K562 (cell line): Measurements from ENCODE around the gene NEURL1B. TPM values are rescaled to one million over a fixed set of nuclear protein-coding genes. Genes with fewer than 3 reads are reported as not detected.

Experiments used
- polyA plus RNA-seq, 8 experiments: library from polyadenylated mRNA; depleted of rRNA in 4 of 8; stranded (reverse) in 5 of 8; unstranded in 3 of 8; fragments of >200 nt; fragmentation: Nextera tagmentation in 2 of 8; fragmentation: Illumina TruSeq in 1 of 8; extraction: Ambion mirVana in 2 of 8; extraction: Trizol in 1 of 8; gene quantifications; 2 replicates each; pipeline versions ENCODE4 v1.2.1 to v1.2.3, GENCODE V29; 2011 to 2014; ENCODE audit warnings: inconsistent platforms in 1 of 8, missing spikeins in 1 of 8
- total RNA-seq, 7 experiments: library from RNA; depleted of rRNA in 6 of 7; stranded (reverse); fragments of >200 nt in 6 of 7; fragmentation: Illumina TruSeq in 2 of 7; extraction: Trizol in 2 of 7; gene quantifications; 2 replicates each; pipeline versions ENCODE4 v1.2.1 to v1.2.3, GENCODE V29; 2011 to 2021; ENCODE audit warnings: low replicate concordance in 1 of 7
- TF ChIP-seq, protein P1 (sequence below), 2 experiments: fragments of 450-650 bp; formaldehyde crosslinking in 1 of 2; IDR thresholded peaks; 2 replicates each; pipeline versions ENCODE4 v1.4.0 to v1.6.1; 2014 to 2020; ENCODE audit warnings: mild to moderate bottlenecking in 2 of 2, borderline replicate concordance in 1 of 2, low read depth in 1 of 2

Gene NEURL1B
- total and polyA plus RNA-seq, 9 of the 15 experiments (the other 6 are each of a cell fraction or from before 2014, with no cell fraction given), result 0.04 TPM; not detected in 8

- TF ChIP-seq, protein P1, sequence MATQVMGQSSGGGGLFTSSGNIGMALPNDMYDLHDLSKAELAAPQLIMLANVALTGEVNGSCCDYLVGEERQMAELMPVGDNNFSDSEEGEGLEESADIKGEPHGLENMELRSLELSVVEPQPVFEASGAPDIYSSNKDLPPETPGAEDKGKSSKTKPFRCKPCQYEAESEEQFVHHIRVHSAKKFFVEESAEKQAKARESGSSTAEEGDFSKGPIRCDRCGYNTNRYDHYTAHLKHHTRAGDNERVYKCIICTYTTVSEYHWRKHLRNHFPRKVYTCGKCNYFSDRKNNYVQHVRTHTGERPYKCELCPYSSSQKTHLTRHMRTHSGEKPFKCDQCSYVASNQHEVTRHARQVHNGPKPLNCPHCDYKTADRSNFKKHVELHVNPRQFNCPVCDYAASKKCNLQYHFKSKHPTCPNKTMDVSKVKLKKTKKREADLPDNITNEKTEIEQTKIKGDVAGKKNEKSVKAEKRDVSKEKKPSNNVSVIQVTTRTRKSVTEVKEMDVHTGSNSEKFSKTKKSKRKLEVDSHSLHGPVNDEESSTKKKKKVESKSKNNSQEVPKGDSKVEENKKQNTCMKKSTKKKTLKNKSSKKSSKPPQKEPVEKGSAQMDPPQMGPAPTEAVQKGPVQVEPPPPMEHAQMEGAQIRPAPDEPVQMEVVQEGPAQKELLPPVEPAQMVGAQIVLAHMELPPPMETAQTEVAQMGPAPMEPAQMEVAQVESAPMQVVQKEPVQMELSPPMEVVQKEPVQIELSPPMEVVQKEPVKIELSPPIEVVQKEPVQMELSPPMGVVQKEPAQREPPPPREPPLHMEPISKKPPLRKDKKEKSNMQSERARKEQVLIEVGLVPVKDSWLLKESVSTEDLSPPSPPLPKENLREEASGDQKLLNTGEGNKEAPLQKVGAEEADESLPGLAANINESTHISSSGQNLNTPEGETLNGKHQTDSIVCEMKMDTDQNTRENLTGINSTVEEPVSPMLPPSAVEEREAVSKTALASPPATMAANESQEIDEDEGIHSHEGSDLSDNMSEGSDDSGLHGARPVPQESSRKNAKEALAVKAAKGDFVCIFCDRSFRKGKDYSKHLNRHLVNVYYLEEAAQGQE (IDR thresholded peaks at IDR 0.05; ENCODE audit: borderline replicate concordance), result no peak
- TF ChIP-seq, protein P1 (CRISPR knock-in tag; IDR thresholded peaks at IDR 0.05; ENCODE audit: low read depth), result no peak
Measured at GRCh38 chr5:172658391-172658790, 17.3 kb downstream of the NEURL1B start (continued).
